GM04503 (cell line): Measurements from ENCODE around the gene ADAM8.

Source experiments
- DNase-seq: peaks from one replicate; pipeline ENCODE4 v3.0.0-alpha.2; 2012; ENCODE audit warnings: low read depth

The ADAM8 gene

GRCh38 chr10:133308421-133309099 lies 31.9 kb upstream of the ADAM8 start, which contains the start of the genes TUBGCP2 and ZNF511:
Gene TUBGCP2, minus strand, starts transcription at chr10:133308872. Its CDS starts 5,931 bp downstream, at chr10:133302941.
Gene ZNF511, plus strand, starts transcription at chr10:133308914. Its CDS starts 30 bp downstream, at chr10:133308944.
- DNase-seq: no peak

GRCh38 chr10:133307776-133308420 lies 31.2 kb upstream of the ADAM8 start:
- DNase-seq: no peak

DNA sequence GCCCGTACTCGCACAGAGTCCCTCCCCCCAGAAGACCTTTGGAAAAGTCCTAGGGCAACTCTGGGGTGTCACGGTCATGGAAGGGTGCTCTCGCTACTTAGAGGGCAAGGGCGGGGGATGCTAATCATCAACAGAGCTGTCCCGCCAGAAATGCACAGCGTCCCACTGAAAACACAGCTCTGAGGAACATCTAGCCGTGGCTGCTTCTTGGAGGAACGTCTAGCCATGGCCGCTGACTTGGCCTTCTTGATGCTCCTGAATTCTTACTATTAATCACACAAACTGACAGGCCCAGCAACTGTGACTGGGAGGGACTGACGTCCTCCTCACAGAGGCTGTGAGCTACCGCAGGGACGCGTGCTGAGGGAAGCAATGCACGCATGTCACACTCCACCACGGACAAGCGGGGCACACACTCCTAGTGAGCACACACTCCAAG lies 30.3 kb upstream of the ADAM8 start:
- DNase-seq: no peak

DNA sequence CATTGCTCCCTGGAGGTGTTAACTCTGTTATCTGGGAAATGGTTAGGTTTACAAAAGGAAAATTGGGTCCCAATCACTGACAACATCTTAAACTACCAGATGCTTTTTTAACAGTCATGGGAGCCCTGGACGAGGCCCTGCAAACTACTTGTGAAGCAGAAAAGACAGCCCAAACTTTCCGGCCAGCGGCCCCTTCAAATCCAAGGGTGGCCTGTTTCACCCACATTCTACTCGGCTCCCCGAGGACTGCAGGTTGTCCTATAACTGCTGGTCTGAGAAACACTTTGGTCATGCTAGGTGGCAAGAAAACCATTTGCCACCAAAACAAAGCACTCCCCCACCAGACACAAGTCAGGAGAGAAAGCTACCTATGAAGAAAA lies 29.4 kb upstream of the ADAM8 start:
- DNase-seq: no peak

- no peak for DNase-seq
Measured at GRCh38 chr10:133303206-133303605, 26.5 kb upstream of the ADAM8 start.

GRCh38 chr10:133302230-133302629 lies 25.6 kb upstream of the ADAM8 start:
- no peak for DNase-seq

- DNase-seq: no peak
Measured at GRCh38 chr10:133299738-133300137, 23.1 kb upstream of the ADAM8 start.

DNA sequence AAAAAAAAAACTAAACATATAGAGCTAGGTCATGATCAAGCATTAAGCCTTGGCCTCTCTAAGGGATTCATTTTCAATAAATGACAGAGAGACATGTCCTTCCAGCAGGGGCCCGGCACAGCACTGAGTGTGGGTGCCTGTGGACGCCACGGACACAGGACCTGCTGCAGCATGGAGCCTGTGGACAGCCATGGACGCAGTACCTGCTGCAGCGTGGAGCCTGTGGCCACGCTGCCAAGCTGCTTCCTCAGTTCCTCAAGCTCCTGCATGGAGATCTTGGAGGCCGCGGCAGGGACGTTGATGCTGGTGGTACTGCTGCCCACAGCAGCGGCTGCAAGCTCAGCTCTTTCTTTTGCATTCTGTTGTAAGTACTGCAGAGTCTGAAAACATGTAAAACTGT lies 22.6 kb upstream of the ADAM8 start:
- DNase-seq: no peak

GRCh38 chr10:133298466-133298865 lies 21.8 kb upstream of the ADAM8 start:
- no peak for DNase-seq

DNA sequence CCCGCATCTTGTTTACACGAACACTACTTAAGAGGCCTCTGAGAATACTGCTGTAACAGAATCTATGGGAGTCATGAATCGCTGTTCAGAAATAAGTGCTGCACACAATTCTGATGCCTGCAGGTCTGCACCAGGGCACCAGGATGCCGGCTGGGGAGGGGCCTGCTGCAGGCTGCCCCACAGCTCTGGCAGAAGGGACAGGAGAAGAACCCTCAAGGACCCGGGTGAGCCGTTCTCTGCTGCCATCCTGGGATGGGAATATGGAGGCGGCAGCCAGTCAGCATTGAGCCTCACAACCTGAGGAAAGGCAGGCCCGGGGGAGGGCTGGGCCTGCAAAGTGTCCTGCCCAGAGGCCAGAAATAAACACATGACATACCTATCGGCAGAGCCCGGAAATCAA lies 20.8 kb upstream of the ADAM8 start:
- DNase-seq: no peak

- DNase-seq: no peak
Measured at GRCh38 chr10:133295426-133296320, 19.0 kb upstream of the ADAM8 start.

DNA sequence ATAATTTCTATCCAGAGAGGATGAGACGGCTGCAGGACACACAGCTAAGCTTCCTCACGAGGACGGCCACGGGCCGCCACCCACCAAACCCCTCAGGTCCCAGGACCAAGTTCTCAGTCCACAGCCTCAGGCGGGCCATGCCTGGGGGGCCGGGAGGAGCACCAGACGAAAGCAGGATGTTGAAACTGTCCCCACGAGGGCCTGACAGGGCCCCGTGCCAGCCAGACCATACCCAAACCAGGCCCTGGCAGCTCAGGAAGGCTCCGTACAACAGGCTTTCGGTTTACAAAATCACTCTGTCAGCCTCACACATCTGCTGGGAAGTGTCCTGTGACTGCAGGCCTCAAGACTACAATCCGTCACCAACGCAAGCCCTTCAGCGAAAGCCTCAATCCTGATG lies 17.5 kb upstream of the ADAM8 start:
- DNase-seq: no peak

DNA sequence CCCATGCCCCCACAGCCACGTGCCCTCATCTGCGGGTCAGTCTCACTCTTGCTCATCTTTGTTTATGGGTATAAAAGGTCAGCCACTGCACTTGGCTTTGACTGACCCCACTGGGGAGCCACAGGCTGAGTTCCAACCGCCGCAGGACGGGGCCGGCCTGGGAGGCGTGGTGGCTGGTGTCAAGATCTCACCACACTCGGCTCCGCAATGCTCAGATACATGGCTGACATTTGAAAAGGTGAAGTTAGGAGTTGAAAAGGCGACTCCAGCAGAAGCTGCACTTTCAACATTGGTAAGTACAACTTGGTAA lies 17.1 kb upstream of the ADAM8 start:
- no peak for DNase-seq

DNA sequence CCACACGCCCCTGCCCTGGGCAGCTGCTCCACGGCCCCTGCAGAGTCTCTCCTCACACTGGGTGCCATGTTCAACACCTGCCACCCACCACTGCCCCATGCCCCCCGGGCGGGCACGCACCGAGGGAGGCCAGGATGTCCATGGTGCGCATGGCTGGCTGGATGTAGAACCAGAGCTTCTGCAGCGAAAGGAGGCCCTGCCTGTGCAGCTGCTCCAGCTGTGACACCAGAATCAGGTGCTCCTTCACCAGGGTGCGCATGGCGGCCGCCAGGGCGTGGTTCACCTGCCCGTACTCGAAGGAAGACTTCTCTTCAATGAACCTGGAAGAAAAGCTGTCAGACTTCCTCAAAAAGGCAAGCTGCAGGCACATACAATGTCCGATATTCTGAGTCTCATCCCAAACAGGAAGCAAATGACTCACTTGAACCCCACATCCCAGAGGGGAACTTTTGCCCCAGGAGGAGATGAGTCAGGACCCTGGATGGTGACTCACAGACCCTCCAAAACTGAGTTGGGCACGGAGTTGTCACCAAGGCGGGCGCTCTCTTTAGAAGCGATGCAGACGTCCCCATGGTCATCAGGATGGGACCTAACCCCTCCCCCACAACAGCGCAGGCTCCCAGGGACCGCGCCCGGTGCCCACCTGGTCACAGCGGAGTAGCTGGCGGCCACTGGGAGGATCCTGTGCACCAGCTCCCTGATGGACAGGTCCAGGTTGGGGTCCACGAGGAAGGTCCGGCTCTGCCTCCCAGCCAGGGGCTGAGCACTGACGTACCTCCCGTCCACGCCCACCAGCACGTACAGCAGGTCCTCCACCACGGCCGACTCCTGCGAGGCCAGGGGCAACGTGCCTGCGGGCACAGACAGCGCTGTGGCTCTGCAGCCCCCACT lies 16.5 kb upstream of the ADAM8 start:
- no peak for DNase-seq

DNA sequence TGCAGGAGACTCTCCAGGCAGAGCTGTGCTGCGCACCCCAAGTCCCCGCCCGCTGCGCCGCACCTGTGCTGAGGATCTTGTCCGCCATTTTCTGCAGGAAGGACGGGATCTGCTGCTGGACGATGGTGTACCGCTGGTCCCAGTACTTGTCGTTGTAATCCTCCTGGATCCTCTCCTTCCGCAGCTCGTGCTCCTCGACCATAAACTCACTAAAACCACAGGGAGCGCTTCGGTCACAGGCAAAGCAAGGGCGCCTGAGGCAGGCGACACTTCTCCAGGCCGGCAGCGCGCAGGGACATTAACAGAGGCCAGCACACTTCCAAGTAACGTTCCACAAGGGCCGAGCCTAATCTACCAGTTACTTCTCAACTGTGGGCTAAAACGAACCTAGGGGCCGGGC lies 13.1 kb upstream of the ADAM8 start:
- no peak for DNase-seq

- no peak for DNase-seq
Measured at GRCh38 chr10:133287832-133288500, 11.3 kb upstream of the ADAM8 start.

GRCh38 chr10:133286366-133286765 lies 9.7 kb upstream of the ADAM8 start:
- DNase-seq: no peak

DNA sequence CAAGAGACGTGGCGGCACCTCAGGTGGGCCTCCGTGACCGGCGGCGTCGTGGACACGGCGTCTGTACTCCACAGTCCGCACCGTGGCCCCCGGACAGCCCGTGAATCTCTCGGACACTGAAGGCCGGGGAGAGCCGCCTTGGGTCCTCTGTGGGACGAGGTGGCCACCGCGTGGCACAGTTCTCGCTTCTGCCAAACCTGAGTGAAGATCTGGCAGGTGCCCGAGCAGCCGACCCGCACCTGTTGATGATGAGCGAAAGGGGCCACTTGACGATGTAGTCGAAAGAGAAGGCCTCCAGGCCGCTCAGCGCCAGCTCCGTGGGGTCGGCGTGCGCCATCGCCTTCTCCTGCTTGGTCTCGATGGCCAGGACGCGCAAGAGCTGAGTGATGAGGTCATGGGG lies 8.5 kb upstream of the ADAM8 start:
- no peak for DNase-seq

DNA sequence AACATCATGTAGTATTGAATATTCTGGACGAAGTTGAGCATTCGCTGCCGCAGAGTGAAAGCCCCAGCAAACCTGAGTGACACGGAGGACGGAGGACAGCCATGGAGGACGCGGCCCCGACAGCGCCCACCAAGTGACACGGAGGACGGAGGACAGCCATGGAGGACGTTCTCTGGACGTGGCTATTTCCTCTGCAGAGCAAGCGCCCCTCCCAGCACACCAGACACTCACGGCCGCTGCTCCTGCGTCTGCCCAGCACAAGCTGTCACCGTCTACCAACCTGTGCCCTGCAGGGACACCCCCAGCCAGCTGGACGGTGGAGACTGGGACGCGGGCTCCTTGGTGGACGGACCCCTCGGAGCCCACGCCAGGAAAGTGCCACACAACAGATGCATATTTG lies 7.3 kb upstream of the ADAM8 start:
- no peak for DNase-seq

DNA sequence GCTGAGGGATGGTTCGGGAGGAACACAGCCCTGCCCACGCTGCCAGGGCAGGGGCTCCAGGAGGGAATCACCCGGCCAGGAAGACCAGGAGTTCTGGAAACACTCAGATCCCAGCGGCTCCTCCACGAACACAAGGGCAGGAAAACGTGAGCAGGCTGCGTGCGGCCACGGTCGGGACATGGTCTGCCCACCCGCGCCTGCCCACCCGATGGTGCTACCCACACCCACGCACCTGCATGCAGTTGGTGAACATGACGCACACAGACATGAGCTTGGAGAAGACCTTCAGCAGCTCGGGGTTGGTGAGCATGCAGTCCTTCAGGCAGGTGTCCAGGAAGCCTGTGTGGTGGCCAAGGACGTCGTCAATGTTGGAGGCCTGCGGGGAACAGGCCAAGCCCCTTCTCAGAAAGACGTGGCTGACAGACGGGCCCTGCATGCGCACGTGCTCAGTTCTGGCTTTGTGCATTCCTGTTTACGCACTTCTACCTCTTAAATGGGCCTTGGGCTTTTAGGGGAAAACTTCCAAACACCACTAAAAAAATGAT lies 6.2 kb upstream of the ADAM8 start:
- no peak for DNase-seq
